Activated T-cell treated with anti-CD3 and anti-CD28 coated beads, Interleukin-2, amount 50 U/mL, for 72 hours (primary cell): ENCODE results near the gene ZNF385C. TPM values are rescaled to one million over a fixed set of nuclear protein-coding genes. Genes with fewer than 3 reads are reported as not detected.

Source experiments
- ATAC-seq, 2 donors: fragments of 150-1000 bp; cut with Tn5 transposase; replicated peaks in 1 of 2; 2 replicates each; pipeline ENCODE4 v1.10.0; 2021; ENCODE audit warnings: moderate library complexity in 2 of 2, mild to moderate bottlenecking in 1 of 2
- DNase-seq, 2 donors: peaks; one replicate each; pipeline ENCODE4 v3.0.0; 2021 to 2022; ENCODE audit warnings: mixed read lengths in 1 of 2
- H3K27ac Mint-ChIP-seq: one replicate; pipeline ENCODE4 v1.8.0; 2022; ENCODE audit warnings: mild to moderate bottlenecking, moderate library complexity, mixed read lengths
- H3K27me3 Mint-ChIP-seq: one replicate; pipeline ENCODE4 v1.8.0; 2022; ENCODE audit warnings: low read depth, mixed read lengths
- H3K36me3 Mint-ChIP-seq, 2 donors: one replicate each; pipeline ENCODE4 v1.8.0; 2022; ENCODE audit warnings: mixed read lengths in 2 of 2, mild to moderate bottlenecking in 1 of 2; ENCODE audit not compliant: insufficient read depth in 2 of 2
- H3K4me1 Mint-ChIP-seq: one replicate; pipeline ENCODE4 v1.8.0; 2022; ENCODE audit warnings: low read depth, mixed read lengths
- H3K4me3 Mint-ChIP-seq, 2 donors: one replicate each; pipeline ENCODE4 v1.8.0; 2022; ENCODE audit warnings: mild to moderate bottlenecking in 2 of 2, mixed read lengths in 2 of 2, moderate library complexity in 2 of 2
- H3K9me3 Mint-ChIP-seq, 2 donors: one replicate each; pipeline ENCODE4 v1.8.0; 2022; ENCODE audit warnings: mixed read lengths in 2 of 2
- total RNA-seq, 2 donors: library from RNA; stranded (reverse); gene quantifications; one replicate each; pipeline ENCODE4 v1.2.3, GENCODE V29; 2022

Gene ZNF385C
- total RNA-seq, 2 donors from 2014 or later: 1.1 to 1.6 TPM

DNA sequence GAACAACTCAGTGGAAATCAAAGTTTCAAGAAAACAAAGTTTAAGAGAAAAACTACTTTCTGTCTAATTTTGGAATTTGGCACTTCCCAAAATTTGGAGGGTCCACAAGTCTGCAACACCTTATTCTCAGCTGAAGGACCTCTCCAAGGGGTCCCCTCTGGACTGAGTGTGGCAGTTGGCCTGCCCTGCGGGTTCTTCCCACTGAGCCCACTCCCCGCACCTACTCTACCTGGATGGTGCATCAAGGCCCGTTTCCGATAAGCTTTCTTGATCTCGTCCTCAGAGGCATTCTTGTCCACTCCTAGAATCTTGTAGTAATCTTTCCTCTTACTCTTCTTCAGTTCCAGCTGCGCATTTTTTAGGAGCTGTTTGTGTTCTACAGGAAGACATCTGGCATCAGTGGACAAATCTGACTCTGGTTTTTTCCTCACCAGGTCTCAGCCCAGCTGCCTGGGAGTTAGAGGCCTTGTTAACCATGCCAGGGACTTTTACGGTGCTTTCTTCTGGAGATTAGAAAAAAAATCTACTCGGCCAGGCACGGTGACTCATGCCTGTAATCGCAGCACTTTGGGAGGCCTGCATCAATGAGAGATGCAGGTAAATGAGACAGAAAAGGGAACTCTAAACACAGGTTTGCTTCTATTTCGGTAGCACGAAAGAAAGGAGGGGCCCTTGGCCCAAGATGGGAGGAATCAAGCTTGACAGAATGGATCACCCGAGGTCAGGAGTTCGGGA lies 116.1 kb downstream of the ZNF385C start:
- no peaks in the 10 kb centered on the region for H3K9me3 Mint-ChIP-seq
- peaks cover 3% of the 10 kb centered on the region for H3K4me1 Mint-ChIP-seq
- H3K27me3 Mint-ChIP-seq: no peaks in the 10 kb centered on the region
- no peak overlapping the region for H3K4me3 Mint-ChIP-seq
- no peak overlapping the region for H3K27ac Mint-ChIP-seq
- H3K36me3 Mint-ChIP-seq: peaks cover 17 to 43% of the 10 kb centered on the region in 2 donors
- DNase-seq (no peak), ATAC-seq (no peak)

DNA sequence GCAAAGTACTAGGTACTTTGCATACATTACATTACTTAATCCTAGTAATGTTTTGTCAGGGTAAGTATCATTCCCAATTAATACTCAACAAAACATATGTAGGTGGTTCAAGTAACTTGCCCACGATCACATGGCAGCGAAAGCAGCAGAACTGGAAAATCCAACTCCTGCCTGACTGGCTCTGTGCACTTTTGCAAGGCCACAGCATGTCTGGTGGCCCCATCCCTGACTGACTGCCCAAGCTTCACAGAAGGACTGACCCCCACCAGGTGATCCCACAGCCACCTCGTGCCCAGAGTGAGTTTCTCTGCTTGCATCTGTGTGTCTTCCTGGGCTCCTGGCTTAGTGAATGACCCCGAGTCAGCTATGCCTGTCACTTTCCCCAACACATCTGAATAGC lies 120.3 kb downstream of the ZNF385C start:
- Mint-ChIP-seq H3K36me3 (peaks cover 13 to 35% of the 10 kb centered on the region in 2 donors), H3K9me3 (no peaks in the 10 kb centered on the region), H3K4me3 (no peak overlapping the region), H3K27ac (no peak overlapping the region), H3K27me3 (no peaks in the 10 kb centered on the region), H3K4me1 (no peaks in the 10 kb centered on the region)
- DNase-seq: no peak
- no peak for ATAC-seq

DNA sequence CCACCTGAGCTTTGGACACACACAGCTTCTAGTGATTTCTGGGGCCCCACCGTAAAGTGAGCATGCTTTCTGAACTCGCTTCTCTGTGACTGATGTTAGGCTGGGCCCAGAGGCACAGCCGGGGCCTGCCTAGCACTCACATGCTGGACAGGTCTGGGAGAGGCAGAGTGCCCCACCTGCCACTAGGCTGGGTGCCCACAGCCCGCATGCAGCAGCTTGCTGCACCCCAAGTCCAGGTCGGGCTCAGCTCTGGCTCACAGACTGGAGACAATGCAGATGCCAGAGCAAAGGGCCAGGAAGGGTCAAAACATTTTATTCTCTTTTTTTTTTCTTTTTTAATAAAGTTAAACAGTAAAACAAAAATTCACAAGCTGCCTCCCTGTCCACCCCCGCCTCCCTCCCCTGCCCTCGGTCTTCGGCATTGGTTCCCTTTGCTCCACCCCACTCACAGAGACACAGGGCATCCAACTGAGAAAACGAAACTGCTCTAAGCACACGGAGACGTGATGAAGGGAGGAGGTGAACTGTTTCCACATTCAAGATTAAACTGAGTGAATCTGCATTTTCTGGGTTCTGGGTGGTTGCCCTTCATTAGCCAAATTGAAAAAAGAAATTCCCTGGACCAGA lies 122.0 kb downstream of the ZNF385C start:
- Mint-ChIP-seq H3K9me3 (no peaks in the 10 kb centered on the region), H3K4me1 (peaks cover 10% of the 10 kb centered on the region), H3K27me3 (no peaks in the 10 kb centered on the region), H3K36me3 (peaks cover 10 to 25% of the 10 kb centered on the region in 2 donors), H3K27ac (peak overlapping the region; percentile 81), H3K4me3 (no peak overlapping the region)
- DNase-seq (no peak), ATAC-seq (no peak)

Other genes starting within 250 kb of the ZNF385C start
- gene KLHL11, start 233.1 kb downstream of the ZNF385C start, total RNA-seq: 10 to 100 TPM; 17.6 to 24.4 TPM
- 100 to 1,000 TPM; 124 to 129 TPM for gene ACLY, start 179.5 kb downstream of the ZNF385C start, total RNA-seq
- 1 to 10 TPM in 1 of 2 donors, under 1 TPM in 1; 0.72 to 1.6 TPM for gene ODAD4, start 167.9 kb downstream of the ZNF385C start, total RNA-seq
- 10 to 100 TPM; 51.4 to 53.8 TPM for gene CNP, start 131.7 kb downstream of the ZNF385C start, total RNA-seq
- gene DNAJC7, start 81.0 kb downstream of the ZNF385C start, total RNA-seq: 100 to 1,000 TPM; 106 to 117 TPM
- gene NKIRAS2, start 78.4 kb downstream of the ZNF385C start, total RNA-seq: 10 to 100 TPM; 18.6 to 24.3 TPM
- gene C17orf113, start 47.9 kb downstream of the ZNF385C start, total RNA-seq: 1 to 10 TPM in 1 of 2 donors, under 1 TPM in 1; 0.86 to 1.3 TPM
- gene DHX58, start 14.2 kb upstream of the ZNF385C start, total RNA-seq: 10 to 100 TPM; 33.2 to 62.0 TPM
- gene KAT2A, start 22.9 kb upstream of the ZNF385C start, total RNA-seq: 10 to 100 TPM; 33.3 to 41.4 TPM
- under 1 TPM in 1 of 2 donors, not detected in 1; 0.28 TPM for gene HSPB9, start 24.3 kb upstream of the ZNF385C start, total RNA-seq
- gene RAB5C, start 56.5 kb upstream of the ZNF385C start, total RNA-seq: 10 to 100 TPM; 35.1 to 44.1 TPM
- under 1 TPM; 0.26 to 0.39 TPM for gene KCNH4, start 82.7 kb upstream of the ZNF385C start, total RNA-seq
- gene HCRT, start 87.0 kb upstream of the ZNF385C start, total RNA-seq: not detected
- gene GHDC, start 96.0 kb upstream of the ZNF385C start, total RNA-seq: 10 to 100 TPM; 17.3 to 18.8 TPM
- 100 to 1,000 TPM; 252 to 269 TPM for gene STAT5B, start 177.9 kb upstream of the ZNF385C start, total RNA-seq
- 100 to 1,000 TPM; 243 to 264 TPM for gene STAT5A, start 190.0 kb upstream of the ZNF385C start, total RNA-seq